DMS 273 (cell line): Measurements from ENCODE around the gene TLL2.

ENCODE experiments used
- DNase-seq: peaks from one replicate; lab custom pipeline; 2025; ENCODE audit not compliant: unreplicated experiment; lab: John Stamatoyannopoulos, UW

The TLL2 gene

GRCh38 chr10:96427291-96427690, 86.4 kb downstream of the TLL2 start:
- no peak for DNase-seq

GRCh38 chr10:96422525-96422924, 91.2 kb downstream of the TLL2 start:
- no peak for DNase-seq

- no peak for DNase-seq
Observed at GRCh38 chr10:96421995-96422394, 91.7 kb downstream of the TLL2 start.

GRCh38 chr10:96420228-96421009, 93.3 kb downstream of the TLL2 start:
- DNase-seq = no peak

- no peak for DNase-seq
Observed at GRCh38 chr10:96419351-96419750, 94.4 kb downstream of the TLL2 start.

- no peak for DNase-seq
Observed at GRCh38 chr10:96418582-96418981, 95.1 kb downstream of the TLL2 start.

GRCh38 chr10:96417441-96417840, 96.3 kb downstream of the TLL2 start:
- DNase-seq = peak; percentile 6

- no peak for DNase-seq
Observed at GRCh38 chr10:96416643-96417042, 97.1 kb downstream of the TLL2 start.

- no peak for DNase-seq
Observed at GRCh38 chr10:96415891-96416554, 97.7 kb downstream of the TLL2 start.

GRCh38 chr10:96415150-96415890, 98.4 kb downstream of the TLL2 start:
- no peak for DNase-seq

GRCh38 chr10:96414303-96414702, 99.4 kb downstream of the TLL2 start:
- no peak for DNase-seq

- DNase-seq = peak; percentile 10
Observed at GRCh38 chr10:96413151-96413787, 100.5 kb downstream of the TLL2 start.

GRCh38 chr10:96411716-96412320, 101.9 kb downstream of the TLL2 start:
- no peak for DNase-seq

GRCh38 chr10:96410296-96410695, 103.4 kb downstream of the TLL2 start:
- DNase-seq = no peak

GRCh38 chr10:96408201-96408600, 105.5 kb downstream of the TLL2 start:
- no peak for DNase-seq

GRCh38 chr10:96407560-96408069, 106.1 kb downstream of the TLL2 start:
- no peak for DNase-seq

GRCh38 chr10:96406091-96406490, 107.6 kb downstream of the TLL2 start:
- DNase-seq = no peak

- no peak for DNase-seq
Observed at GRCh38 chr10:96402417-96403305, 111.1 kb downstream of the TLL2 start.

GRCh38 chr10:96401036-96401435, 112.7 kb downstream of the TLL2 start:
- no peak for DNase-seq

GRCh38 chr10:96400465-96400864, 113.3 kb downstream of the TLL2 start:
- no peak for DNase-seq
